SKM-1 treated with dmso at 0.1 percent for 144 hours (cell line): ENCODE results near the gene PRKN.
"Not testable (repeated sequence)": the region's sequence is repeated elsewhere in the genome, so short reads cannot be mapped to it uniquely, and the experiment has no call there.

Experiments used
- DNase-seq: peaks from one replicate; lab custom pipeline; 2025; ENCODE audit not compliant: unreplicated experiment; lab: John Stamatoyannopoulos, UW

Gene PRKN

GRCh38 chr6:162541019-162541601 is 186.5 kb downstream of the PRKN start:
- DNase-seq = no peak

DNA sequence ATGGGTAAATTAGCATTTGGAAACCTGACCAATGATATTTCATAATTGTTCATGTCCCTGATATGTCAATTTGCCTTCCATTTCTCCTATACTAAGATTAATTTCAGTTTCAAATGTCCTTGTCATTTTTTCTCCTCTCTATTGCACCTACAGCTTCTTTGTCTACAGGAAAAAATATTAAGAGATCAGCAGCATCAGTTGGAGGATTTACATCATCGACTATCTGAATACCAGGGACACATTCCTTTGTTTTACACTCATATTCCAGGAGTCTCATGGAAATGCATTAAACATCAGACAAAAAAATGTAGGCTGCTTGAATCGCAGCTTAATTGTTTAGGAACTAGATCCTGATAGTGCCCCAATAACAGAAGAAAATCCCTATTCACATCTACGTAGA is 188.2 kb downstream of the PRKN start:
- no peak for DNase-seq

DNA sequence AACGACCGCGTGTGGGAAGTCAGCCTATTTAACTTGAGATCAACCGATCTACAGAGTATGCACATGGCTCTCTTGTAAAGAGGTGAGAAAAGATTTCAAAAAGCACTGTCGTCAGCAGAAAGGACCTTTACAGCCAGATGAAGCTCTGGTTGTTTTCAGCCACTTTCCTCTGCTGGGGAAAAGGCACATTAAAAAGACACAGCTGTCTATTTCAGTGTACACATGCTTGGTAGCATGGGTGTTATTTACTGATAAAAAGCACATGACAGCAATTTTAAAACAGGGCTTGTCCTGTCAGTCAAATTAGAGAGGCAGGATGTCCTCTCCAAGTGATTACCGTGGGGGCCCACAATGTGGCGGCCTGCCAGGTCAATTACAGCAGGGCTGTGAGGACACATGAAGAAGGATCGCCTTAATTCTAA is 188.9 kb downstream of the PRKN start:
- DNase-seq = no peak

GRCh38 chr6:162533009-162533400 is 194.6 kb downstream of the PRKN start:
- no peak for DNase-seq

- DNase-seq = no peak
These were observed 195.1 kb downstream of the PRKN start for GRCh38 chr6:162532283-162533008.

DNA sequence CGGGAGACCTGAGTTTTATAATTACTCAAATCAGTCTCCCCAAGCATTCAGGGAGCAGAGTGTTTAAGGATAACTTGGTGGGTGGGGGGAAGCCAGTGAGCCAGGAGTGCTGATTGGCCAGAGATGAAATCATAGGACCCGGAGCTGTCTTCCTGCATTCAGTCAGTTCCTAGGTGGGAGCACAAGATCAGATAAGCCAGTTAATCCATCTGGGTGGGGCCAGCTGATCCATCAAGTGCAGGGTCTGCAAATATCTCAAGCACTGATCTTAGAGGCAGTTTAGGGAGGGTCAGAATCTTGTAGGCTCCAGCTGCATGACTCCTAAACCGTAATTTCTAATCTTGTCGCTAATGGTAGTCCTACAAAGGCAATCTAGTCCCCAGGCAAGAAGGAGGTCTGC is 196.2 kb downstream of the PRKN start:
- DNase-seq = not testable (repeated sequence)

- DNase-seq = no peak
These were observed 199.0 kb downstream of the PRKN start for GRCh38 chr6:162528538-162528937.

DNA sequence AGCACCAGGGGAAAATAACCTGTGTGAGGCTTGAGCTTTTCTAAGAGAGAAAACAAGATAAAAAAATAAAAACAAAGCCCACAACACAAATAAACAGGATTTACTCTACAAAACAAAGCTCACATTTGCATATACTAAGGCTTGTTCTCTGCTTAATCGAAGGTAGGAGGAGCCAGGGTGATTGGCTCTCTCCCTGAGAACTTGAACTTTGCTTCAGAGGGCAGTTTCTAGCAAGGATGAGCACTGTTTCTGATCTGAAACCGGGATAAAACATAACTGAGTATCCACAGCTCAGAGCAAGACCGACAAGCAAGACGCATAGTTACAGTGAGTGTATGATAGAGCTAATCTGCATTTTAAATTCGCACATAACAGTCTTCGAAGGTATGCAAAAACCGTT is 200.6 kb downstream of the PRKN start:
- no peak for DNase-seq

GRCh38 chr6:162525181-162525580 is 202.4 kb downstream of the PRKN start:
- no peak for DNase-seq

- no peak for DNase-seq
These were observed 214.8 kb downstream of the PRKN start for GRCh38 chr6:162512744-162513143.

DNA sequence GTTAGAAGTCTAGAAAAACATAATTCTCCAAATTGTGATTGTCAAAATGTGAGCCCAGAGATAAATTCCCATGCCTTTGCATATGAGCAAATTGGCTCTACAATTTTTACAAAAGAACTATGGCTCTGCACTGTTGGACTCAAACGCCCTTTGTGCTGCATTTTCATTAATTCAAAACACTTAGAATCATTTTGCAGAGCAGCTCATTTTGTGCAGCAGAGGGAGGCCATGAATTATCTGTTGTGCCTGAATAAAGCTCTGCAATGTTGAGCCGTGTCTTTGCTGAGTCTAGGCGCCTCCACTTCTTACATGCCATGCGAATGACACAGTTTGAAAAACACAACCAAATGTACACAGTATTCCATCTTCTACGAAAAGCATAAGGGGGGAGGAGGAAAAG is 230.2 kb downstream of the PRKN start:
- DNase-seq = no peak

DNA sequence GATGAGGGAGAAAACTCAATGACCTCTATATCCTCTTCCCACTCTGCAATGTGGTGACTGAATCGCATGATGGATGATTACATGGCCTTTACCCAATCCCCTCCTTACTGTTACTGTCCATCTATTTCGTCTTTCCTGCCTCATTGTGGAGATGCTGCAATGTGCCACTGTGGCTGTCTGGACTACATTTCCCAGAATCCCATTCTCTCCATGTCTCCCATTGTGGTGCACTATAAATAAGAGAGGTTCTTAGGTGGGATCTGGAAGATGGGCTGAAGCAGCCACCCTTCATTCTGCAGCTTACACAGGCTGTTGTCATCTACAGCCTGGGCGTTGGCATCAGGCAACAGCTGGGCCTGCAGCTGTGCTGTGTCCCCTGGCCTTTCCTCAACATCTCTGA is 233.6 kb downstream of the PRKN start:
- no peak for DNase-seq

DNA sequence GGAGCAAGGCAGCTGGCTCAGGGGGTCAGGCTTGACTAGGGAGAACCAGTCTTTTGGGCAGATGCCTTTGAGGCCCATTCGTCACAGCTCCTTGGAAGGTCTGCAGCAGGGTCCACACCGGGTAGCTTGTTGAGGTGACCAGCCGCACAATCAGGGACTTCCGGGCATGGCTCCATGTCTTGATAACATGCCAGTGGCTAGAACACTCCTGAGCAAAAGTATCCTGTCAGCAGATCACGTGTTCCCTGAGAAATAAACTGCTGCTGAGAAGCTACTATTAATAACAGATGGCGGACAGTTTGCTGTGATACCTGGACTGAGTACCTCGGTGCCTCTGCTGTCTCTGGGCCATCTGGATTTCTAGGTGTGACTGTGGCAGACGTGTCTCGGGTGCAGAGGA is 235.9 kb downstream of the PRKN start:
- no peak for DNase-seq

DNA sequence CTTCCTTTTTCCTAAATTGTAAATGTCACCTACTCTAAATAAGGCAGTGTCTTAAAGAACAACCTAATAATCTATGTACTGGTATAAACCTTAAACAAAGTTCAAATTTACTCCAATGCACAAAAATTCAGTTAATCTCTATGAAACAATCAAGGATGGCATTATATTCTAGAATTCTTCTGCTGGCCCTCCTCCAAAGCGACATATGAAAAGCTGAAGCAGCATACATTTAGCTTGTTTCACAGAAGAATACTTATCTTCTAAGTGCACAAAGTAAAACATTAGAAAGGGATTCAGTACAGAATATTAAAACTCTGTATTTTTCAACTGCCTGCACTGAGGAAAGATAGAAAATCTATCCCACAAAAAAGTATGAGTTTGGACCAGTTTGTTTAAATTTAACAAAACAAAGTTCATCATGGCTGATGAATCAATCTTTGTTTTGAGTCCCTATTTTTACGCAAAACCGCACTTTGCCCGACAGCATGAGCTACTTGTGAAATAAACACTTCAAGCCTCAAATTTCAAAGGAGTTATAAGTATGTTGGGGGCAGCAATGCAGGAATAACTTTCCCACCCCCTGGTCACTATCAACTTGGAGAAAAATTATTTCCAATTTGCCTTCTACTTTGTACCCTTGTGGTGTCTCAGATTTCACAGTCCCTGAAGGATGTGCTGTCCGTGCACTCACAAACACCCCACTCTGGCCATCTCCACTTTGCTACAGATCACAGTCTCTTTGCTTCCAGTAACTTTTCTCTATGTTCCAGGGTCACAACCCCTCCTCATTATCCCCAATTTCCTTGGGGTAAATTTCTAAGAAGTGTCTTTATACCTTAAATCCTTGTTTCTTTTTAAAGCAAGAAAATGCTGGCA is 238.2 kb downstream of the PRKN start:
- no peak for DNase-seq

DNA sequence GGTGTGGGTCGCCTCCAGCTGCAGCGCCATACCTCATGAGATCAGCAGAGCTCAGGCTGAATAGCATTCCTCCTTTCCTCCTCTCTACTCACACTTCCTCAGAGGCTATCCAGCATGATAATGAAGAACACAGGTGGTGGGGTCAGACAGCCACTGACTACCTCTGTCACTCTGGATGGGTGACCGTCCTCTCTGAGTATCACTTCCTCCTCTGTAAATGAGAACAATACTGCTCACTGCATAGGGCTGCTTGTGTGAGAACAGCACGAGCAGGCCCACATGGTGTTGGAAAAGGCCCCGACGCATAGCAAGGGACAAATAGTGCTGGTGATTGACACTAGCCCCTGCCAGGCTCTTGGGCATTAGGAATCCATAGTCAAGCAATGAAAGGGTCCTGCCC is 239.1 kb downstream of the PRKN start:
- DNase-seq = no peak

- no peak for DNase-seq
These were observed 242.1 kb downstream of the PRKN start for GRCh38 chr6:162485464-162485863.

DNA sequence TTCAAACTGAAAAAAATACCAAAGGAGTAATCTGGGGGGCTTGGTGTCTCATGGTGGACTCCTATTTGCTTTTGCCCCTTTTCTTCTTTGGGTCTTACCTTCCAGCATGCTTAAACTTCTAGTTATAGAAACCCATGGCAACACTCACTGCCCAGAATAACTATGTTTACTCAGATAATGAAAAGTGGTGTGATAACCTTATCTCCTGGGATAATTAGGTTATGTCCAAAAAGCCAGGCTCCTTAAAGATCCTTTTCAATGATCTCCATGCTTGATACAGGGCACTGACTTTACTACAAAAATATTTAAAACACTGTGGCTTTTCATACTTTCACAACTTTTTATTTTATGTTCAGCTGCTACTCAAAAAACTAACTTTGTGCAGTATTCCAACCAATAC is 245.6 kb downstream of the PRKN start:
- DNase-seq = no peak

DNA sequence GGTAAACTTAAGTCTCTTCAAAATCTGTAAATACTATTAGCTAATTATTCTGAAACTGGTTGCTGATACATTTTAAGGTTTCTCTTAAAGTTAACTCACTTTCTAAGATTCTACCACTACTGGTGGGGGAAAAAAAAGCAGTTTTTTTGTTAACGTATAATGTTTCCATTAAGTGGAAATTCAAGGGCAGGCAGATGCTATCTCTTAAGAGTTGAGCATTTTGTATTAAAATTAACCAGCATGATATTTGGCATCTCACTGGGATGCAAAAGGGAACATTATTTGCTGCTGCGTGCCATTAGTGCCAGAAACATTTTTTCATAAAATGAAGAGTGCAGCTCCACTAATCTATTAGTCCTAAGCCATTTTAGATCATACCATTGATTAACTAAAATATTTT is 246.2 kb downstream of the PRKN start:
- no peak for DNase-seq

DNA sequence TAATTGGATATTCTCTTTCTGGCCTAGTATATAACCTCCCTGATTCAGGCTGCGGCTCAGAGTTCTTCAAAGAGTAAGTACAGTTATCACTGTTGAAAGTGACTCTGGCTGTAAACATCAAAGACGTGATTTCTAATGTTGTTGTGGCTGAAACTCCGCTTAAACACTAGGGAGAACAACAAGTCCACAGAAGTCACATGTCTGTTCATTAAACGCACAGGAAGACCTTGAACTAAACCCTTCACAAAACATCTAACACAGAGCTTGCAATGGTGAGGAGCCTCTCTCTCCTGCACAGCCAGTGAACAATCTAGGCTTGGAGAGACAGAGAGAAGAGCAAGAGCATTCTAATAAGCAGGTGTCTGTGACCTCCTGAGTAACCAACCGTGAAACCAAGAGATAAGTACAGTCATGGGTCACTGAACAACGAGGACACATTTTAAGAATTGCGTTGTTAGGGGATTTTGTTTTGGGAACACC is 249.3 kb downstream of the PRKN start:
- DNase-seq = no peak

- no peak for DNase-seq
These were observed 252.8 kb downstream of the PRKN start for GRCh38 chr6:162474722-162475121.

GRCh38 chr6:162471842-162472241 is 255.7 kb downstream of the PRKN start:
- no peak for DNase-seq

DNA sequence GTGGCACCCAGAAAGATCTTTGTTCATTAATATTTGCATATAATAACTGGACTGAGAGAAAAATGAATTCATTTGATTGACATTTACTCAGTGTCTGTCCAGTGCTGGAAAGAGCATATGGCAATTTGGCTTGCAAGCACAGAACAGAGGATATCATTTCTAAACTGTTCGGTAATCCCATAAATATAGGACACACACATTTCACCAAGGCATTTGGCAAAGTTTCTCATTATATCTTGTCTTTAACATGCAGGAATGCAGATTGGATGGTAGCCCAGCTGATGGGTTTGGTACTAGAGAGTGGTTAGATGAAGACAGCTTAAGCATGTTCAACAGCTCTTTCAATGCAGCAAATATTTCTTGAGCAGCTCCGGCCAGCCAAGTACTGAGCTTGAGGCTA is 259.2 kb downstream of the PRKN start:
- DNase-seq = no peak
